ENCODE data around the gene ATP6AP1. TPM values are rescaled to one million over a fixed set of nuclear protein-coding genes. Genes with fewer than 3 reads are reported as not detected.

ATP6AP1 gene
- total RNA-seq, 1 experiment from 2014 or later: 119 TPM

- H3K27ac ChIP-seq: no peak overlapping the region
- peaks cover 19% of the 10 kb centered on the region for H3K79me2 ChIP-seq (ENCODE audit: low read depth)
- H3K4me2 ChIP-seq: peak overlapping the region; percentile 95; the same call in 1 of the 2 replicates
- H3F3A ChIP-seq (ENCODE audit: insufficient read depth, low read depth): no peaks in the 10 kb centered on the region
- H3K4me3 ChIP-seq: peak overlapping the region; percentile 67; the same call in 1 of the 2 replicates
- H3K27me3 ChIP-seq (ENCODE audit: insufficient read depth, low read depth): no peaks in the 10 kb centered on the region
- ChIA-PET CTCF (interaction anchor here (0.6 kb wide), 1 partner anchor 55 kb away, joined by 3 read pairs; no protein-coding TSS in a partner anchor), POLR2A (ENCODE audit: unreplicated experiment) (interaction anchor here (0.5 to 0.6 kb wide), 2 partner anchors 45 to 286 kb away, joined by 3 to 13 read pairs; no protein-coding TSS in a partner anchor)
- H3K4me1 ChIP-seq (replicated peaks; ENCODE audit: insufficient read depth): peaks cover 6% of the 10 kb centered on the region
- H2AFZ ChIP-seq: no peak overlapping the region
- no peaks in the 10 kb centered on the region for H3K9me3 ChIP-seq (ENCODE audit: insufficient read depth, low read depth)
- BruUV-seq (replicated peaks): no TSS peak
- DNase-seq: no peak
- H3K36me3 ChIP-seq (ENCODE audit: low read depth): no peaks in the 10 kb centered on the region
- no peaks in the 10 kb centered on the region for H4K20me1 ChIP-seq (ENCODE audit: insufficient read depth)
- TF ChIP-seq CTCF (conservative IDR thresholded peaks at IDR 0.05) (no peak), EZH2 (IDR thresholded peaks at IDR 0.05; ENCODE audit: low read depth) (no peak)
- intact Hi-C loops (cut with micrococcal nuclease; ENCODE audit: unreplicated experiment): no loop called here
- H3K9me2 ChIP-seq (ENCODE audit: insufficient read depth): no peaks in the 10 kb centered on the region
Observed at GRCh38 chrX:154426916-154427770, 1.3 kb upstream of the ATP6AP1 start.

- BruUV-seq (replicated peaks): TSS peak; percentile 70
- no peaks in the 10 kb centered on the region for H3F3A ChIP-seq (ENCODE audit: insufficient read depth, low read depth)
- H2AFZ ChIP-seq: no peak overlapping the region
- intact Hi-C loops (cut with micrococcal nuclease; ENCODE audit: unreplicated experiment): no loop called here
- no peak overlapping the region for H3K27ac ChIP-seq
- H3K9me2 ChIP-seq (ENCODE audit: insufficient read depth): no peaks in the 10 kb centered on the region
- no peaks in the 10 kb centered on the region for H3K9me3 ChIP-seq (ENCODE audit: insufficient read depth, low read depth)
- ChIA-PET CTCF (no interaction called here), POLR2A (ENCODE audit: unreplicated experiment) (interaction anchor here (0.6 kb wide), 1 partner anchor 47 kb away, joined by 4 read pairs; no protein-coding TSS in a partner anchor)
- DNase-seq: no peak
- H3K27me3 ChIP-seq (ENCODE audit: insufficient read depth, low read depth): no peaks in the 10 kb centered on the region
- no peaks in the 10 kb centered on the region for H3K36me3 ChIP-seq (ENCODE audit: low read depth)
- peaks cover 6% of the 10 kb centered on the region for H3K4me1 ChIP-seq (replicated peaks; ENCODE audit: insufficient read depth)
- TF ChIP-seq CTCF (conservative IDR thresholded peaks at IDR 0.05): no peak
- no peak for TF ChIP-seq EZH2 (IDR thresholded peaks at IDR 0.05; ENCODE audit: low read depth)
- H3K79me2 ChIP-seq (ENCODE audit: low read depth): peaks cover 19% of the 10 kb centered on the region
- H4K20me1 ChIP-seq (ENCODE audit: insufficient read depth): no peaks in the 10 kb centered on the region
- H3K4me3 ChIP-seq: peak overlapping the region; percentile 67; the same call in 1 of the 2 replicates
- H3K4me2 ChIP-seq: peak overlapping the region; percentile 95
Observed at GRCh38 chrX:154429711-154430110, 1.2 kb downstream of the ATP6AP1 start.

- TF ChIP-seq CTCF (conservative IDR thresholded peaks at IDR 0.05): no peak
- TF ChIP-seq EZH2 (IDR thresholded peaks at IDR 0.05; ENCODE audit: low read depth): no peak
- Histone ChIP-seq H3K27me3 (ENCODE audit: insufficient read depth, low read depth) (no peaks in the 10 kb centered on the region), H3K9me3 (ENCODE audit: insufficient read depth, low read depth) (no peaks in the 10 kb centered on the region), H3K27ac (no peak overlapping the region), H4K20me1 (ENCODE audit: insufficient read depth) (no peaks in the 10 kb centered on the region), H3K4me2 (peak overlapping the region; percentile 2; the same call in 1 of the 2 replicates), H3K79me2 (ENCODE audit: low read depth) (peaks cover 19% of the 10 kb centered on the region), H3F3A (ENCODE audit: insufficient read depth, low read depth) (no peaks in the 10 kb centered on the region), H3K4me1 (replicated peaks; ENCODE audit: insufficient read depth) (peaks cover 6% of the 10 kb centered on the region), H3K9me2 (ENCODE audit: insufficient read depth) (no peaks in the 10 kb centered on the region), H3K4me3 (no peak overlapping the region), H2AFZ (no peak overlapping the region), H3K36me3 (ENCODE audit: low read depth) (no peaks in the 10 kb centered on the region)
- BruUV-seq (replicated peaks): no TSS peak
- ChIA-PET CTCF (no interaction called here), POLR2A (ENCODE audit: unreplicated experiment) (no interaction called here)
- intact Hi-C loops (cut with micrococcal nuclease; ENCODE audit: unreplicated experiment): no loop called here
- no peak for DNase-seq
Observed at GRCh38 chrX:154430479-154430878, 2.0 kb downstream of the ATP6AP1 start.
